ENCODE measurements around the gene ITGB2.

The ITGB2 gene

GRCh38 chr21:44876849-44877575 is 43.7 kb downstream of the ITGB2 start:
- Histone ChIP-seq H3K79me2 (no peaks in the 10 kb centered on the region), H3K4me2 (ENCODE audit: low read length) (no peak overlapping the region), H3K4me3 (ENCODE audit: low read depth, low read length) (no peak overlapping the region), H3K27ac (no peak overlapping the region), H3K4me1 (peaks cover 2% of the 10 kb centered on the region), H3K36me3 (ENCODE audit: control insufficient read depth, insufficient read depth, low read length) (no peaks in the 10 kb centered on the region), H2AFZ (no peak overlapping the region), H3K27me3 (ENCODE audit: control insufficient read depth, insufficient read depth, low read length) (no peaks in the 10 kb centered on the region), H3K9me3 (ENCODE audit: control insufficient read depth, low read length) (no peaks in the 10 kb centered on the region), H3K9ac (no peak overlapping the region)
- no peak for TF ChIP-seq CTCF (IDR thresholded peaks at IDR 0.05)

- Histone ChIP-seq H3K27ac (peak overlapping the region; percentile 77), H2AFZ (peak overlapping the region; percentile 77), H3K79me2 (no peaks in the 10 kb centered on the region), H3K9ac (no peak overlapping the region), H3K27me3 (ENCODE audit: control insufficient read depth, insufficient read depth, low read length) (no peaks in the 10 kb centered on the region), H3K36me3 (ENCODE audit: control insufficient read depth, insufficient read depth, low read length) (no peaks in the 10 kb centered on the region), H3K9me3 (ENCODE audit: control insufficient read depth, low read length) (no peaks in the 10 kb centered on the region), H3K4me3 (ENCODE audit: low read depth, low read length) (peak overlapping the region; percentile 17), H3K4me2 (ENCODE audit: low read length) (peak overlapping the region; percentile 54), H3K4me1 (peaks cover 12% of the 10 kb centered on the region)
- no peak for TF ChIP-seq CTCF (IDR thresholded peaks at IDR 0.05)
Measured at GRCh38 chr21:44875316-44875700, 45.4 kb downstream of the ITGB2 start.

- peak overlapping the region; percentile 77 for H2AFZ ChIP-seq
- peak overlapping the region; percentile 54 for H3K4me2 ChIP-seq (ENCODE audit: low read length)
- no peaks in the 10 kb centered on the region for H3K9me3 ChIP-seq (ENCODE audit: control insufficient read depth, low read length)
- peaks cover 12% of the 10 kb centered on the region for H3K4me1 ChIP-seq
- peaks cover 5% of the 10 kb centered on the region for H3K79me2 ChIP-seq
- peak overlapping the region; percentile 77 for H3K27ac ChIP-seq
- peak overlapping the region; percentile 63 for H3K4me3 ChIP-seq (ENCODE audit: low read depth, low read length)
- no peaks in the 10 kb centered on the region for H3K36me3 ChIP-seq (ENCODE audit: control insufficient read depth, insufficient read depth, low read length)
- no peak overlapping the region for H3K9ac ChIP-seq
- no peak for TF ChIP-seq CTCF (IDR thresholded peaks at IDR 0.05)
- no peaks in the 10 kb centered on the region for H3K27me3 ChIP-seq (ENCODE audit: control insufficient read depth, insufficient read depth, low read length)
Measured at GRCh38 chr21:44874497-44875315, 46.0 kb downstream of the ITGB2 start.

- no peak for TF ChIP-seq CTCF (IDR thresholded peaks at IDR 0.05)
- peak overlapping the region; percentile 77 for H2AFZ ChIP-seq
- peak overlapping the region; percentile 77 for H3K27ac ChIP-seq
- H3K4me3 ChIP-seq (ENCODE audit: low read depth, low read length) = peak overlapping the region; percentile 63
- peak overlapping the region; percentile 54 for H3K4me2 ChIP-seq (ENCODE audit: low read length)
- H3K4me1 ChIP-seq = peaks cover 12% of the 10 kb centered on the region
- H3K9me3 ChIP-seq (ENCODE audit: control insufficient read depth, low read length) = no peaks in the 10 kb centered on the region
- H3K79me2 ChIP-seq = peaks cover 6% of the 10 kb centered on the region
- no peaks in the 10 kb centered on the region for H3K27me3 ChIP-seq (ENCODE audit: control insufficient read depth, insufficient read depth, low read length)
- H3K36me3 ChIP-seq (ENCODE audit: control insufficient read depth, insufficient read depth, low read length) = no peaks in the 10 kb centered on the region
- H3K9ac ChIP-seq = no peak overlapping the region
Measured at GRCh38 chr21:44874240-44874496, 46.5 kb downstream of the ITGB2 start.
